H1 (cell line): ENCODE measurements around the gene NOS3. TPM values are rescaled to one million over a fixed set of nuclear protein-coding genes. Genes with fewer than 3 reads are reported as not detected.
A peak's percentile ranks its signal among the peaks of the same experiment; 100 is the strongest.

Experiments used
- CTCF ChIA-PET: fragments of 300-600 bp; sonication (Branson Sonifier 250); formaldehyde crosslinking; loops from one replicate; lab custom pipeline; 2021; ENCODE audit not compliant: partially characterized antibody; lab: Charles Lee
- POLR2A ChIA-PET: fragments of 300-600 bp; sonication (Branson Sonifier 250); formaldehyde crosslinking; loops from one replicate; lab custom pipeline; 2021; ENCODE audit warnings: inconsistent platforms; ENCODE audit not compliant: partially characterized antibody; lab: Charles Lee
- DNase-seq, 2 experiments: peaks; one replicate each; pipeline versions ENCODE4 v3.0.0 to v3.0.0-alpha.2; 2010 to 2022; ENCODE audit warnings: low spot score in 2 of 2, low read depth in 1 of 2, mixed read lengths in 1 of 2
- FAIRE-seq: peaks from 2 replicates; lab custom pipeline; 2011; peaks lifted over from hg19 to GRCh38; lab: Jason Lieb, UNC
- H2AFZ ChIP-seq: 2 replicates; pipeline ENCODE4 v1.8.1; 2012; ENCODE audit warnings: low read length, inconsistent platforms
- H2AK5ac ChIP-seq: 2 replicates; pipeline ENCODE4 v1.6.1; 2013; ENCODE audit warnings: low read depth, low read length
- H2BK120ac ChIP-seq: replicated peaks from 2 replicates; pipeline ENCODE3; 2013; ENCODE audit warnings: low read depth, low read length, inconsistent platforms
- H2BK12ac ChIP-seq: 2 replicates; pipeline ENCODE4 v1.6.1; 2013; ENCODE audit warnings: low read depth, low read length
- H2BK15ac ChIP-seq: 2 replicates; pipeline ENCODE4 v1.6.1; 2013; ENCODE audit warnings: low read length
- H2BK20ac ChIP-seq: 2 replicates; pipeline ENCODE4 v1.6.1; 2013; ENCODE audit warnings: low read length
- H2BK5ac ChIP-seq: 2 replicates; pipeline ENCODE4 v1.6.1; 2013; ENCODE audit warnings: low read depth, low read length
- H3K14ac ChIP-seq: 2 replicates; pipeline ENCODE4 v1.6.1; 2013; ENCODE audit warnings: inconsistent platforms; ENCODE audit not compliant: insufficient read length
- H3K18ac ChIP-seq: 2 replicates; pipeline ENCODE4 v1.6.1; 2013; ENCODE audit warnings: low read length; ENCODE audit errors: extremely low read depth
- H3K23ac ChIP-seq: 2 replicates; pipeline ENCODE4 v1.6.1; 2013; ENCODE audit warnings: inconsistent platforms; ENCODE audit not compliant: insufficient read length
- H3K23me2 ChIP-seq: 2 replicates; pipeline ENCODE4 v1.6.1; 2013; ENCODE audit warnings: low read depth, low read length
- H3K27ac ChIP-seq: 2 replicates; pipeline ENCODE4 v1.6.1; 2011; ENCODE audit warnings: low read depth, low read length, inconsistent platforms
- H3K27me3 ChIP-seq, 4 experiments: replicated peaks in 1 of 4; 1 replicate in 1 of 4; 2 replicates in 3 of 4; pipeline versions ENCODE4 v1.6.1 to v1.8.1; 2011 to 2013; ENCODE audit warnings: low read length in 3 of 4, mild to moderate bottlenecking in 3 of 4, inconsistent platforms in 2 of 4, mixed read lengths in 2 of 4, moderate library complexity in 1 of 4; ENCODE audit not compliant: control insufficient read depth in 3 of 4, insufficient read depth in 3 of 4; ENCODE audit errors: extremely low read depth in 1 of 4
- H3K36me3 ChIP-seq, 4 experiments: 2 replicates each; pipeline versions ENCODE4 v1.6.1 to v1.8.1; 2011 to 2013; ENCODE audit warnings: mild to moderate bottlenecking in 4 of 4, low read length in 3 of 4, moderate library complexity in 2 of 4, control low read depth in 1 of 4, inconsistent platforms in 1 of 4; ENCODE audit not compliant: insufficient read depth in 4 of 4, control insufficient read depth in 2 of 4
- H3K4ac ChIP-seq: replicated peaks from 2 replicates; pipeline ENCODE3; 2013; ENCODE audit warnings: low read length, low read depth, mixed read lengths, inconsistent platforms; ENCODE audit not compliant: insufficient read length
- H3K4me1 ChIP-seq, 4 experiments: replicated peaks in 1 of 4; 1 replicate in 1 of 4; 2 replicates in 3 of 4; pipeline versions ENCODE4 v1.6.1 to v1.8.1; 2011 to 2013; ENCODE audit warnings: low read length in 3 of 4, inconsistent platforms in 2 of 4, mixed read lengths in 1 of 4; ENCODE audit not compliant: insufficient read depth in 4 of 4, control insufficient read depth in 3 of 4
- H3K4me2 ChIP-seq, 2 experiments: 2 replicates each; pipeline versions ENCODE4 v1.6.1 to v1.8.1; 2011 to 2013; ENCODE audit warnings: low read depth in 2 of 2, low read length in 2 of 2, control low read depth in 1 of 2, inconsistent platforms in 1 of 2, mild to moderate bottlenecking in 1 of 2; ENCODE audit not compliant: insufficient read depth in 1 of 2
- H3K4me3 ChIP-seq, 4 experiments: fragments of 200-600, 300-600 bp in 1 of 4; sonication (generic), shearing (Covaris generic), sonication (Bioruptor Twin) in 1 of 4; 2 replicates each; pipeline versions ENCODE4 v1.5.1 to v1.8.1; 2011 to 2016; ENCODE audit warnings: low read length in 4 of 4, low read depth in 3 of 4, control low read depth in 2 of 4, inconsistent platforms in 2 of 4, mild to moderate bottlenecking in 2 of 4, mixed read lengths in 1 of 4, moderate library complexity in 1 of 4; ENCODE audit not compliant: insufficient read depth in 2 of 4; ENCODE audit errors: extremely low read depth in 1 of 4
- H3K56ac ChIP-seq: replicated peaks from 2 replicates; pipeline ENCODE3; 2013; ENCODE audit warnings: low read depth, mild to moderate bottlenecking, mixed read lengths, low read length, inconsistent platforms; ENCODE audit not compliant: insufficient read length
- H3K79me1 ChIP-seq: 2 replicates; pipeline ENCODE4 v1.6.1; 2013; ENCODE audit warnings: low read depth, low read length, control low read depth
- H3K79me2 ChIP-seq, 2 experiments: 2 replicates each; pipeline versions ENCODE4 v1.6.1 to v1.8.1; 2012 to 2013; ENCODE audit warnings: low read length in 2 of 2, mild to moderate bottlenecking in 2 of 2, inconsistent platforms in 1 of 2; ENCODE audit not compliant: insufficient read depth in 2 of 2, control insufficient read depth in 1 of 2
- H3K9ac ChIP-seq, 4 experiments: replicated peaks in 1 of 4; 1 replicate in 1 of 4; 2 replicates in 3 of 4; pipeline versions ENCODE4 v1.6.1 to v1.8.1; 2011 to 2013; ENCODE audit warnings: low read depth in 3 of 4, low read length in 3 of 4, control low read depth in 2 of 4, mild to moderate bottlenecking in 2 of 4, moderate library complexity in 2 of 4, inconsistent platforms in 1 of 4; ENCODE audit errors: extremely low read depth in 1 of 4
- H3K9me3 ChIP-seq, 2 experiments: 2 replicates each; pipeline versions ENCODE4 v1.6.1 to v1.8.1; 2012 to 2013; ENCODE audit warnings: mild to moderate bottlenecking in 2 of 2, moderate library complexity in 2 of 2, control low read depth in 1 of 2, inconsistent platforms in 1 of 2, low read depth in 1 of 2, low read length in 1 of 2, mixed read lengths in 1 of 2; ENCODE audit not compliant: insufficient read depth in 2 of 2
- H4K20me1 ChIP-seq, 2 experiments: replicated peaks in 1 of 2; 2 replicates each; pipeline versions ENCODE3 to v1.8.1; 2011 to 2013; ENCODE audit warnings: inconsistent platforms in 2 of 2, low read length in 2 of 2, mild to moderate bottlenecking in 1 of 2; ENCODE audit not compliant: insufficient read depth in 2 of 2, control insufficient read depth in 1 of 2
- H4K5ac ChIP-seq: 2 replicates; pipeline ENCODE4 v1.6.1; 2013; ENCODE audit warnings: low read length, low read depth, mixed read lengths, inconsistent platforms; ENCODE audit not compliant: insufficient read length
- H4K8ac ChIP-seq: 2 replicates; pipeline ENCODE4 v1.8.0; 2013; ENCODE audit warnings: mild to moderate bottlenecking, moderate library complexity, low read length, inconsistent platforms; ENCODE audit not compliant: insufficient read depth; ENCODE audit errors: extremely low read depth
- H4K91ac ChIP-seq: replicated peaks from 2 replicates; pipeline ENCODE3; 2013; ENCODE audit warnings: low read length, mixed read lengths, inconsistent platforms; ENCODE audit not compliant: insufficient read length
- SUZ12 ChIP-seq: fragments of 200-600 bp; sonication (generic); IDR thresholded peaks from 2 replicates; pipeline ENCODE4 v1.6.1; 2012; ENCODE audit warnings: mild to moderate bottlenecking, inconsistent platforms, low read length, moderate library complexity, mixed read lengths
- YY1 ChIP-seq: IDR thresholded peaks from 2 replicates; pipeline ENCODE4 v1.6.1; 2011; ENCODE audit warnings: low read depth, mild to moderate bottlenecking, low read length
- WGBS, 2 experiments: shearing (Covaris generic) in 1 of 2; methylation state at CpG; one replicate each; pipeline versions ENCODE4 v1.1.6 to v1.1.7; 2013 to 2015; ENCODE audit warnings: low lambda C conversion rate in 2 of 2, mixed read lengths in 2 of 2, inconsistent platforms in 1 of 2, low coverage in 1 of 2, missing lambda C conversion rate in 1 of 2; ENCODE audit not compliant: insufficient replicate concordance in 2 of 2, insufficient coverage in 1 of 2, insufficient read length in 1 of 2; ENCODE audit errors: extremely low coverage in 1 of 2, missing lambda C conversion rate in 1 of 2; 5-methylcytosine and 5-hydroxymethylcytosine counted together
- polyA plus RNA-seq, 7 experiments: library from polyadenylated mRNA; depleted of rRNA in 3 of 7; stranded (reverse) in 5 of 7; unstranded in 2 of 7; fragments of >200 nt in 5 of 7; fragments of 200-250 nt in 2 of 7; gene quantifications; 1 replicate in 5 of 7; 2 replicates in 1 of 7; 4 replicates in 1 of 7; pipeline versions ENCODE4 v1.2.1 to v1.2.3, GENCODE V29; 2011 to 2013; ENCODE audit warnings: missing spikeins in 2 of 7, mixed read lengths in 2 of 7
- total RNA-seq: library from RNA; stranded (reverse); fragmentation: NEBNext Ultra II Directional; extraction: Animal tissue kit (Norgen Biotek cat#: 25700); gene quantifications from 2 replicates; pipeline ENCODE4 v1.2.1, GENCODE V29; 2021

The NOS3 gene
- total and polyA plus RNA-seq, 2 of the 8 experiments (the other 6 are each of a cell fraction or from before 2014, with no cell fraction given): 4.4 to 16.2 TPM

GRCh38 chr7:150979713-150980390, 11.0 kb upstream of the NOS3 start:
- Histone ChIP-seq H4K8ac (no peak overlapping the region), H3K4me1 (peaks cover 11 to 37% (median 25%) of the 10 kb centered on the region in 4 experiments), H2BK5ac (0 out of 2 replicates have a peak overlapping the region, but pooled peaks have one; percentile 46), H3K27ac (no peak overlapping the region), H4K5ac (no peak overlapping the region), H2AK5ac (peak overlapping the region; percentile 55; the same call in 1 of the 2 replicates), H3K14ac (no peak overlapping the region), H3K23ac (no peak overlapping the region), H3K36me3 (no peaks in the 10 kb centered on the region), H3K4me2 (peak overlapping the region; percentile 81 to 90), H3K9me3 (no peaks in the 10 kb centered on the region), H2BK120ac (no peak overlapping the region), H2AFZ (no peak overlapping the region), H3K79me2 (no peaks in the 10 kb centered on the region), H3K56ac (no peak overlapping the region), H4K20me1 (peaks cover 2 to 9% of the 10 kb centered on the region in 2 experiments), H3K4ac (no peak overlapping the region), H3K23me2 (peaks cover 13% of the 10 kb centered on the region), H3K9ac (no peak overlapping the region), H3K4me3 (peak overlapping the region; percentile 43 to 66 (median 58); a peak in 7 of 8 replicates), H2BK20ac (no peak overlapping the region), H2BK15ac (0 out of 2 replicates have a peak overlapping the region, but pooled peaks have one; percentile 32), H3K27me3 (peaks cover 2 to 31% (median 28%) of the 10 kb centered on the region in 4 experiments), H3K79me1 (no peaks in the 10 kb centered on the region; the same call in 1 of the 2 replicates), H4K91ac (no peak overlapping the region), H3K18ac (no peak overlapping the region; the same call in 1 of the 2 replicates), H2BK12ac (peak overlapping the region; percentile 6; the same call in 1 of the 2 replicates)
- FAIRE-seq (no peak), DNase-seq (no peak)
- CTCF ChIA-PET: interaction anchor here (0.7 to 27.0 kb wide), 29 partner anchors 9 to 342 kb away, joined by 3 to 797 read pairs (median 4); partner anchors contain the start of gene TMEM176B
- WGBS, 2 experiments: 73% methylated on average over 6 of the region's 7 CpGs; no CpG with 5 or more reads in 1 of the 2 experiments
- POLR2A ChIA-PET: interaction anchor here (0.7 to 3.0 kb wide), 9 partner anchors 11 to 115 kb away, joined by 3 to 13 read pairs (median 3); no protein-coding TSS in a partner anchor
- TF ChIP-seq SUZ12 (0 out of 2 replicates have a peak, but pooled peaks have one; percentile 8), YY1 (no peak)
